GM21717 (cell line): ENCODE data around the gene LACC1.

ENCODE experiments used
- ATAC-seq: cut with Tn5 transposase; IDR thresholded peaks from one replicate; pipeline ENCODE4 v1.9.1; 2021; ENCODE audit warnings: mild to moderate bottlenecking, moderate library complexity; ENCODE audit not compliant: unreplicated experiment

Gene LACC1

GRCh38 chr13:43879755-43880181 lies at the start of gene LACC1:
TSS of gene LACC1 (plus strand) at chr13:43879904. CDS start at chr13:43880986, 1,082 bp downstream.
- peak; percentile 50 for ATAC-seq

- no peak for ATAC-seq
These were observed 49.2 kb upstream of the LACC1 start for GRCh38 chr13:43830497-43830881.

GRCh38 chr13:43831088-43831487 lies 48.6 kb upstream of the LACC1 start:
- no peak for ATAC-seq

- no peak for ATAC-seq
These were observed 44.0 kb upstream of the LACC1 start for GRCh38 chr13:43835701-43836100.

- no peak for ATAC-seq
These were observed 40.8 kb upstream of the LACC1 start for GRCh38 chr13:43838909-43839308.

GRCh38 chr13:43846496-43847158 lies 33.1 kb upstream of the LACC1 start:
- no peak for ATAC-seq

- no peak for ATAC-seq
These were observed 31.6 kb upstream of the LACC1 start for GRCh38 chr13:43848001-43848649.

- ATAC-seq, result no peak
These were observed 28.8 kb upstream of the LACC1 start for GRCh38 chr13:43850873-43851272.

GRCh38 chr13:43852923-43853404 lies 26.7 kb upstream of the LACC1 start:
- ATAC-seq, result no peak

- ATAC-seq, result no peak
These were observed 17.8 kb upstream of the LACC1 start for GRCh38 chr13:43861863-43862262.

GRCh38 chr13:43864921-43865320 lies 14.8 kb upstream of the LACC1 start:
- ATAC-seq, result no peak

GRCh38 chr13:43865892-43866291 lies 13.8 kb upstream of the LACC1 start:
- ATAC-seq, result no peak

- no peak for ATAC-seq
These were observed 7.5 kb upstream of the LACC1 start for GRCh38 chr13:43872181-43872580.

- ATAC-seq, result no peak
These were observed 5.1 kb upstream of the LACC1 start for GRCh38 chr13:43874504-43875092.

GRCh38 chr13:43876366-43876765 lies 3.3 kb upstream of the LACC1 start:
- no peak for ATAC-seq

- ATAC-seq, result no peak
These were observed 2.4 kb upstream of the LACC1 start for GRCh38 chr13:43877326-43877725.

- ATAC-seq, result no peak
These were observed 1.9 kb upstream of the LACC1 start for GRCh38 chr13:43877766-43878165.

- peak; percentile 73 for ATAC-seq
These were observed 581 bp upstream of the LACC1 start, which contains the start of gene CCDC122 for GRCh38 chr13:43878892-43879754. TSS of gene CCDC122 (minus strand) at chr13:43879740. CDS start at chr13:43869376, 10,364 bp downstream.

GRCh38 chr13:43880214-43880855 lies 631 bp downstream of the LACC1 start:
- no peak for ATAC-seq

GRCh38 chr13:43880926-43881325 lies 1.2 kb downstream of the LACC1 start:
- ATAC-seq, result no peak

GRCh38 chr13:43881580-43881979 lies 1.9 kb downstream of the LACC1 start:
- ATAC-seq, result no peak
